ENCODE measurements around the gene RAB31.

DNA sequence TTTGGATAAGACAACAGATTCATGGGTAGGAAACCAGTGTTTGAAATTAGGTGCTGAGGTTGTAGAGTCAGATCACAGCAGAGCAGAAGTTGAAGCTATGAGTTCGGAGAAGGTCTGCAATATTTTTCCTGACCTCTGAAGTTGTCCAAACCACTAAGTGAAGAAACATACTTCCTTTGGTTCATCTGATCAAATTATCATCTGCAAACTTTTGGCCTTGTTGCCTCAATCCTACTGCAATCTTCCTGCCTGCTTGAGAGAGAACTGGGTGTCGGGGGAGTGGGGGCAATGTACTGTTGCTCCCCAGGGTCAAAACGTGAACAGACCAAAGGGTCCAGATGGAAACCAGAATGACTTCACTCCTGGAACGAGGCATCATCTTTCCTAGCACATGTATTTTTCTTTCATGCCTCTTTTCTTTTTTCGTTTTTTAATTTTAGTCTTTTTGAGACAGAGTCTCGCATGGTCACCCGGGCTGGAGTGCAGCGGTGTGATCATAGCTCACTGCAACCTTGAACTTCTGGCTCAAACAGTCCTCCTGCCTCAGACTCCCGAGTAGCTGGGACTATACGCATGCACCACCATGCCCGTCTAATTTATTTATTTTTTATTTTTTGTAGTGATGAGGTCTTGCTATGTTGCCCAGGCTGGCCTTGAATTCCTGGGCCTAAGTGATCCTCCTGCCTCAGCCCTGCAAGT, 42.7 kb downstream of the RAB31 start:
- TF ChIP-seq, protein P1, sequence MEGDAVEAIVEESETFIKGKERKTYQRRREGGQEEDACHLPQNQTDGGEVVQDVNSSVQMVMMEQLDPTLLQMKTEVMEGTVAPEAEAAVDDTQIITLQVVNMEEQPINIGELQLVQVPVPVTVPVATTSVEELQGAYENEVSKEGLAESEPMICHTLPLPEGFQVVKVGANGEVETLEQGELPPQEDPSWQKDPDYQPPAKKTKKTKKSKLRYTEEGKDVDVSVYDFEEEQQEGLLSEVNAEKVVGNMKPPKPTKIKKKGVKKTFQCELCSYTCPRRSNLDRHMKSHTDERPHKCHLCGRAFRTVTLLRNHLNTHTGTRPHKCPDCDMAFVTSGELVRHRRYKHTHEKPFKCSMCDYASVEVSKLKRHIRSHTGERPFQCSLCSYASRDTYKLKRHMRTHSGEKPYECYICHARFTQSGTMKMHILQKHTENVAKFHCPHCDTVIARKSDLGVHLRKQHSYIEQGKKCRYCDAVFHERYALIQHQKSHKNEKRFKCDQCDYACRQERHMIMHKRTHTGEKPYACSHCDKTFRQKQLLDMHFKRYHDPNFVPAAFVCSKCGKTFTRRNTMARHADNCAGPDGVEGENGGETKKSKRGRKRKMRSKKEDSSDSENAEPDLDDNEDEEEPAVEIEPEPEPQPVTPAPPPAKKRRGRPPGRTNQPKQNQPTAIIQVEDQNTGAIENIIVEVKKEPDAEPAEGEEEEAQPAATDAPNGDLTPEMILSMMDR (IDR thresholded peaks at IDR 0.05; ENCODE audit: low read depth, low read length): no peak
- TF ChIP-seq, protein P2, sequence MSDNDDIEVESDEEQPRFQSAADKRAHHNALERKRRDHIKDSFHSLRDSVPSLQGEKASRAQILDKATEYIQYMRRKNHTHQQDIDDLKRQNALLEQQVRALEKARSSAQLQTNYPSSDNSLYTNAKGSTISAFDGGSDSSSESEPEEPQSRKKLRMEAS (IDR thresholded peaks at IDR 0.05; ENCODE audit: low read depth, low read length): no peak
